GM12872 (cell line): ENCODE data around the gene PITPNM2.

ENCODE experiments used
- TF ChIP-seq, protein P1 (sequence below): IDR thresholded peaks from 3 replicates; pipeline ENCODE4 v1.5.1; 2011; ENCODE audit warnings: low read depth, mild to moderate bottlenecking, low read length, moderate library complexity; ENCODE audit not compliant: insufficient read depth

Gene PITPNM2

GRCh38 chr12:123118497-123118896 is 32.4 kb downstream of the PITPNM2 start:
- TF ChIP-seq, protein P1, sequence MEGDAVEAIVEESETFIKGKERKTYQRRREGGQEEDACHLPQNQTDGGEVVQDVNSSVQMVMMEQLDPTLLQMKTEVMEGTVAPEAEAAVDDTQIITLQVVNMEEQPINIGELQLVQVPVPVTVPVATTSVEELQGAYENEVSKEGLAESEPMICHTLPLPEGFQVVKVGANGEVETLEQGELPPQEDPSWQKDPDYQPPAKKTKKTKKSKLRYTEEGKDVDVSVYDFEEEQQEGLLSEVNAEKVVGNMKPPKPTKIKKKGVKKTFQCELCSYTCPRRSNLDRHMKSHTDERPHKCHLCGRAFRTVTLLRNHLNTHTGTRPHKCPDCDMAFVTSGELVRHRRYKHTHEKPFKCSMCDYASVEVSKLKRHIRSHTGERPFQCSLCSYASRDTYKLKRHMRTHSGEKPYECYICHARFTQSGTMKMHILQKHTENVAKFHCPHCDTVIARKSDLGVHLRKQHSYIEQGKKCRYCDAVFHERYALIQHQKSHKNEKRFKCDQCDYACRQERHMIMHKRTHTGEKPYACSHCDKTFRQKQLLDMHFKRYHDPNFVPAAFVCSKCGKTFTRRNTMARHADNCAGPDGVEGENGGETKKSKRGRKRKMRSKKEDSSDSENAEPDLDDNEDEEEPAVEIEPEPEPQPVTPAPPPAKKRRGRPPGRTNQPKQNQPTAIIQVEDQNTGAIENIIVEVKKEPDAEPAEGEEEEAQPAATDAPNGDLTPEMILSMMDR = no peak

DNA sequence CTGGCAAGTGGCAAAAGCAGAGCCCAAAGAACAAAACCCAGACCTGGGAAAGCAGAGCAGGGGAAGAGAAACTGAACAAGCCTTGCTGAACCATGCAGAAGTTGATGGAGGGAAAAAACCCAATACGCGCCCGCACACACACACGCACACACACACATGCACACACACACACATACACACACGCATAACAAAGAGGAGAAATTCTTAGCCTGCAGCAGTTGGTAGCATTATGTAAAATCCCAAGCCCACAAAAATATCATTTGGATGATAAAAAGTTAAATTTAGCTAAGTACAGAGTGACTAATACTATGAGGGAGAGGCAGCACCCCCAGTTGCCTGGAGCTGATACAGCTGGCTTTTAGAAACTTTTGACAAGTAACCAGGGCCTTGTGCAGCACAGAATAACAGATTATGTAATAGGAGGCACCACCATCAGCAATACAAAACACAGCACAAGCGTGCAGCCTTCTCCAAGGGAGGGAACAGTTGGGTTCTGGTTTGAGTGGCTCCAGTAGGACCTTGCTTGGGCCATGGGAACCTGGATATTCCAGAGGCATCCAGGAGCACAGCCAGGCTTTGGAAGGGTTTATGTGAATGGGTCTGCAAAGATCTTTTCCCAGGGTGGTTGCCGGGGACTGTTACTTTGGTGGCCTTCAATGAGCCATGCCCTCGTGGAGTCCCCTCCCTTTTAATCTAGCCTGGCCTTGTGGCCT is 35.3 kb downstream of the PITPNM2 start:
- TF ChIP-seq, protein P1 = no peak

DNA sequence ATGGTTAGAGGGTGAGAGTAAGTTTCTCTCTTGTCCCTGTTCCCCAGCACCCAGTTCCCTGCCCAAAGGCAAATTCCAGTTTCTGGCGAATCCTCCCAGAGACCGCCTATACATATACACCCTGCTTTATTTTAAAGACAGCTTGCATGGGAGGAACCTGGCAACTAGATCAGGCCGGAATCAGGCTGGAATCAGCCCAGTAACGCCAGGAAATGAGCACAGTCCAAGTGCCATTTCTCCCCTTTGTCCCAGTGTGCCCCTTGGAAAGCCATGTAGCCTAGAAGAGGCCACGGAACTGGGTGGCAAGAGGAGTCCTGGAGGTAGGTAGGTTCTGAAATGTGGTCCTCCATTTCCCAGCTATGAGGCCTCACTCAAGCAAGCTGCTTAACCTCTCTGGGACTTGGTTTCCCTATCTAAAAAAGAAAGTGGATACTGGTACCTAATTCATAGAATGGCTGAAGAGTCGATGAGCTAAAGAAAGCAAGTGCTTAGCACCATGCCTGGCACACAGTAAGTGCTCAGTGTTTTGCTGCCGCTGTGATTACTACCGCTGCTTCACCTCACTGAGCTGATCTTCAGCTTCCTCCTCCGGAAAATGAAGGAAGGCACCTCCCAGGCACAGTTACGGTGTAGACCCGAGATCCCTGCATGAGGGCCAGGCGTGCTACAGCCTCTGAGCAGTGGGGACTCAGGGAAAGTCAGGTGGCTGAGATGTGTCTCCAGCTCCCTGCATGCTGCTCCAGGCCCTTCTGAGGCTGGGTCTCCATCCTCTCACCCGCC is 36.4 kb downstream of the PITPNM2 start:
- TF ChIP-seq, protein P1 = no peak

DNA sequence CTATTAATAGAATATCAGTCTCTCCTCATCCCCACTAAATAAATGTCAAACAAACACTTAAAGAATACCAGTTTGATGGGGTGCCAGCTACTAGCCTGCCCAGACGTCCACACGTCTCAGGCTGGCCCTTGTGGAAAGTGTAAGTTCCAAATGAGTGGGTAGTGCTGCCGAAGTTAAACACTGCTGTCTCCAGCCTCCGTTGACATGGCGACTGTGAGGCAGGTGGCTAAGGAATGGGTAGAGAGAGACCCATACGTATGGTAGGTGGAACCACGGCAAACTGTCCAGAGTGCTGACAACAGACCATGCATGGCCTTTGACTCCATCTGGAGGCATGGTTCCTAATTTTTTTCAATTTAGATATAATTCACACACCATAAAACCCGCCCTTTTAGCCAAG is 37.9 kb downstream of the PITPNM2 start:
- TF ChIP-seq, protein P1 = no peak

GRCh38 chr12:123111498-123112165 is 39.3 kb downstream of the PITPNM2 start:
- TF ChIP-seq, protein P1 = no peak

DNA sequence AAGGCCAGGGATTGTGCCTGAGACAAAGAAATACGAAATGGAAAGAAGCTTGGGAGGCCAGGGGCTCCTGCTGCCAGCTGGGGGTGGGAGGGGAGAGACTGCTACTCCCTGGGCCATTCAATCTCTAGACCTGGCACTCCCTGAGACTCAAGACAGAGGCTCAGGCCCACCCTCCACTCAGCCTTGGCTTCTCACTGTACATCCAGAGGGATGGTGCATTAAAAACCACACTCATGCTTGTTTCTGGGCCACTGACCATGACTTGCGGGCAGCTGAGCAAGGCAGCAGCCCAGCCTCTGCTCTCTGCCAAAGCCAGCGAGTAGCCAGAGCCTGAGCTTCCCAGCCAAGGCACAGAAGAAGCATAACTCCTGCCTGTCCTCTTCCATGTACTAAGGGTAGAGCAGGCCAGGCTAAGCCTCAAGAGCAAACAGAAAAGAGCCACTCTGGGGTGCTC is 41.5 kb downstream of the PITPNM2 start:
- TF ChIP-seq, protein P1 = no peak

DNA sequence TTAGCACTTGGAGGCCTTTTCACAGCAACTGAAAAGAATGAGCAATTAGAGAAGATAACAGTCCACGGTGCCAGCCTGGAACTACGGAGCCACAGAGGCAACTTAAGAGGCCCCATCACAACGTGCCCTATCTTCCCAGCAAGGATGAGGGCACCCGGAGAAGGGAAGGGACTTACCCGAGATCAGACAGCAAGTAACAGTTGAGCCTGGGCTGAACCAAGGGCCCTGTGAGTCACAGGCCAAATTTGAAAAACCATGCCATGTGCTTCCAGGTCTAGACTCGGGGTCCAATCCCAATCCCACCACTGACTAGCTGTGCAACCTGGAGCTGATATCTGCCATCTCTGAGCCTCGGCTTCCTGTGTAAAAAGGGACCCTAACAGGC is 42.2 kb downstream of the PITPNM2 start:
- TF ChIP-seq, protein P1 = no peak
